Measurements from ENCODE around the gene CYP4B1. TPM values are rescaled to one million over a fixed set of nuclear protein-coding genes. Genes with fewer than 3 reads are reported as not detected.
"Not testable (repeated sequence)": the region's sequence is repeated elsewhere in the genome, so short reads cannot be mapped to it uniquely, and the experiment has no call there.

CYP4B1 gene
- 1 to 10 TPM in 1 of 8 experiments, under 1 TPM in 1, not detected in 6; 0.14 to 5.4 TPM for total RNA-seq

DNA sequence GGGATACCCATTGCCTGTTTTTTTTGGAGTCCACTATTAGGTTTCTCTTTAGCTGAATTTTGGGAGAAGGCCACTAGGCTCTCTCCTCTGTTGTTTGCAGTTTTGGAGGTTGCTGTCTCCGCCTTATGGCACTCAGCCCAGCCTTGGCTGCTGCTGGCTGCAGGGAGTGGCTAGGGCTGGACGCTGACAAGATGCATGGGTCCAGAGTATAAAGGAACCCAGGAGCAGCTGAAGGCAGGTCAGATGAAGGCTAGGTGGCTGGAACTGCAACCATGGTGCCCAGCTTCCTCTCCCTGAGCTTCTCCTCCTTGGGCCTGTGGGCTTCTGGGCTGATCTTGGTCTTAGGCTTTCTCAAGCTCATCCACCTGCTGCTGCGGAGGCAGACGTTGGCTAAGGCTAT is at the start of gene CYP4B1:
Gene CYP4B1 (plus strand): TSS at position 237 of the 400 bp plus-strand sequence. CDS start 36 bp downstream, at position 273.
- in situ Hi-C loops (cut with MboI; ENCODE audit: low pct_unique_long_range_greater_than_20kb in 2 of 9, low sequenced_read_pairs in 9 of 9, unreplicated experiment in 9 of 9), result no loop called here
- no peaks in the 10 kb centered on the region for H3K4me1 ChIP-seq (replicated peaks in 1 of 2)
- no peak within 1 kb of the TSS for H3K4me3 ChIP-seq
- 0 to 85% (median 30%) methylated on average over 1 to 4 of the region's 4 CpGs; no CpG with 5 or more reads in 2 of the 10 experiments for WGBS, 10 experiments
- H3K27ac ChIP-seq, result no peak within 1 kb of the TSS
- peak in 2 of 8 experiments; percentile 99 to 100 for ATAC-seq (replicated peaks in 6 of 8)

DNA sequence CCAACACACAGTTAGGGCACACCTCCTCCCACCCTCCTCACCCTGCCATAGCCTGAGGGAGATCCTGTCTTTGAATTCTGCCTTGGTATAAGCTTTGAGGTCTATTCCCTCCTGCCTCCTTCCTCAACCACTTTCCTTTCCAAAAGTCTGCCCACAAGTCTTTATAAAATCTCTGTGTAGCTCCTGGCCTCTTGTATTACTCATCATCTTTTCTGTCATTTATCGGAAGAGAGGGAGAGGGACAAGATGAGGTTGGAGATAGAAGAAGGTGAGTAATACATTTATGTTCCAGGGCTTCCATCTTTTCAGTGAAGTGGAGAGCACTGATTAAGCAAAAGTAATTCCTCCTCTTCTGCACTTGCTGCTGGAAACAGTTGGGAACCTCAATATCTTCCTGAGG is 49.4 kb upstream of the CYP4B1 start:
- H3K27ac ChIP-seq, result no peak overlapping the region
- in situ Hi-C loops (cut with MboI; ENCODE audit: low pct_unique_long_range_greater_than_20kb in 2 of 9, low sequenced_read_pairs in 9 of 9, unreplicated experiment in 9 of 9), result loop anchor here in 1 of 9 experiments (25.0 kb wide), 1 partner anchor 113 kb away; no protein-coding TSS in a partner anchor
- no peak overlapping the region for H3K4me3 ChIP-seq
- no peaks in the 10 kb centered on the region for H3K4me1 ChIP-seq (replicated peaks in 1 of 2)
- ATAC-seq (replicated peaks in 6 of 8), result peak in 2 of 8 experiments; percentile 12 to 69
- WGBS, 10 experiments, result 0 to 100% (median 83%) methylated on average over 1 of the region's 1 CpG; no CpG with 5 or more reads in 3 of the 10 experiments

DNA sequence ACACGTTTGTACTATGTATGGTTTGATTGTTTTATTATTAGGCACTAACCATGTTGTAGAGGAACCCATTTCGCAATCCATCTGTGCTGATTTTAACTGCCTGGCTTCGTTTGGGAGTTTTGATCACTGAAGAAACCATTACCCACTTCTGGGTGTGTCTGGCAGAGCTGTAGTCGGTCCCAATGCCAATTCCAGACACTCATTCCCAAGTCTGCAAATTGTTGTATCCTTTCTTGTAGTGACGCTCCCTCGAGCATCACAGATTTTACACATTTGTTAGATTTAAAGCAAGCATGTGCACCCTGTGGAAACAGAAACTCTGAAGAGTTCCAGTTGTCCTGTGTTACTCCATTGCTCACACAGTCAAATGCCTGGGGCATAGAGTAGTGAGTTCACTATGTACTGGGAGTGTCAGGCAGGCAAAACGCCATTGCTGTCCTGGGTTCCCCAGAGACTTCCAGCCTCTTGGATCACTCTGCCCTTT is 48.9 kb upstream of the CYP4B1 start:
- no peak overlapping the region for H3K27ac ChIP-seq
- in situ Hi-C loops (cut with MboI; ENCODE audit: low pct_unique_long_range_greater_than_20kb in 2 of 9, low sequenced_read_pairs in 9 of 9, unreplicated experiment in 9 of 9), result loop anchor here in 1 of 9 experiments (25.0 kb wide), 2 partner anchors 112 to 237 kb away; no protein-coding TSS in a partner anchor
- WGBS, 10 experiments, result 0 to 68% (median 50%) methylated on average over 1 to 7 of the region's 7 CpGs; no CpG with 5 or more reads in 1 of the 10 experiments
- no peak overlapping the region for H3K4me3 ChIP-seq
- ATAC-seq (replicated peaks in 6 of 8), result peak in 2 of 8 experiments; percentile 40 to 55
- H3K4me1 ChIP-seq (replicated peaks in 1 of 2), result no peaks in the 10 kb centered on the region

DNA sequence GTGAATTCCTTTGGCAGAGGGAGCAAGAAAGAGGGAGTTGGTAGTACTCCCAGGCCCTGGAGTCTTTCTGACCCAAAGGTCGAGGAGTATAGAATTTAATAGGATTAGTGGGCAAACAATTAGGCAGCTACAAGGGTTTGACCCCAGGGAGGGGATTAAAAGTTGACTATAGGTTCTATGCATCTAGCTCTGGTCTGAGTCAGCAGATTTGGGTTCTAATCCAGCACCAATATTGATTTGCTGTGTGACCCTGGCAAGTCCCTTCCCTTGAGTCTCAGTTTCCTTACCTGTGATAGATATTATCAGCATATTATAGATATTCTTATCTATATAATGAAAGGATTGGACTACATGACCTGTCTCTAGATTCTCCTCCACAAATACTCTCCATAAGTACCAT is 44.9 kb upstream of the CYP4B1 start:
- 11 to 70% (median 43%) methylated on average over 1 of the region's 1 CpG; no CpG with 5 or more reads in 5 of the 10 experiments for WGBS, 10 experiments
- ATAC-seq (replicated peaks in 6 of 8), result no peak
- H3K27ac ChIP-seq, result no peak overlapping the region
- H3K4me1 ChIP-seq (replicated peaks in 1 of 2), result no peaks in the 10 kb centered on the region
- H3K4me3 ChIP-seq, result no peak overlapping the region
- in situ Hi-C loops (cut with MboI; ENCODE audit: low pct_unique_long_range_greater_than_20kb in 2 of 9, low sequenced_read_pairs in 9 of 9, unreplicated experiment in 9 of 9), result loop anchor here in 1 of 9 experiments (25.0 kb wide), 1 partner anchor 233 kb away; no protein-coding TSS in a partner anchor

DNA sequence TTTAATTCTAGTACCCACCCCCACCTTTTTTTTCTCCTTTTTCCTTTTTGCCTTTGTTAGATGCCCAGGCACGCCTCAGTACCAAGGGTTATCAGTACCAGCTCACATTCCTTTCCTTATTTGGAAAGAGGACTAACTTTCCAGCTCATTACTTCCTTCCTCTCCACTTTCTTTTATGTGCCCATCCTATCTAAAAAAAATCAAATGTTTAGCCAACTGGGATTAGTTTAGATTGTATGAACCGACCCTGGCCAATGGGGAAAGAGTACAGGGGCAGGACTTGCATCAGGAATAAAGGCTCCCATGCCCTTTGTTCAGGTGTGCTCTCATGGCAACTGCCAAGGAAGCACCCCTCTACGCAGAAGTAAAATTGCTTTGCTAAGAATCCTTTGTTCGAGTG is 44.1 kb upstream of the CYP4B1 start:
- WGBS, 10 experiments, result 0 to 100% (median 61%) methylated on average over 1 to 4 of the region's 4 CpGs; no CpG with 5 or more reads in 2 of the 10 experiments
- not testable (repeated sequence) for H3K27ac ChIP-seq; H3K4me3 ChIP-seq; ATAC-seq (replicated peaks in 6 of 8); H3K4me1 ChIP-seq (replicated peaks in 1 of 2)
- in situ Hi-C loops (cut with MboI; ENCODE audit: low pct_unique_long_range_greater_than_20kb in 2 of 9, low sequenced_read_pairs in 9 of 9, unreplicated experiment in 9 of 9), result loop anchor here in 1 of 9 experiments (25.0 kb wide), 1 partner anchor 233 kb away; no protein-coding TSS in a partner anchor

DNA sequence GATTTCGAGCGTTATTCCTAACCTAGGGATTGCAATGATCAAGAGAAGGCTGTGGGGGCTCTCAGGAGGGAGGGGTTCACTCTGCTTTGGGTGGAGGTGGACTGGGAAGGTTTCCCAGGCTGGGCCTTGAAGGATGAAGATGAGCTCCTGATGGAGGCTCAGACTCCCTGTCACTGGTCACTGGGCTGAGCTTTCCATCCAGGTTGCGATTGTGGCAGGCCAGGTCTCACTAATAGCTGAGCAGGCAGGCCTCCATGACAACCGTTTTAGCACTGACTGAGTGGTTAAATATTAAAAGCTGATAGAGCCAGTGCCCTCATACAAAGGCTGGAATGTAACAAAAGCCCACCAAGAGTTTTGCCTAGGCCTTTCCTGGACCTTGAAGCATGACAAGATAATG is 43.7 kb upstream of the CYP4B1 start:
- in situ Hi-C loops (cut with MboI; ENCODE audit: low pct_unique_long_range_greater_than_20kb in 2 of 9, low sequenced_read_pairs in 9 of 9, unreplicated experiment in 9 of 9), result loop anchor here in 1 of 9 experiments (25.0 kb wide), 1 partner anchor 232 kb away; no protein-coding TSS in a partner anchor
- WGBS, 10 experiments, result 0 to 71% (median 45%) methylated on average over 1 to 4 of the region's 4 CpGs; no CpG with 5 or more reads in 3 of the 10 experiments
- no peak overlapping the region for H3K4me3 ChIP-seq
- H3K27ac ChIP-seq, result no peak overlapping the region
- no peak for ATAC-seq (replicated peaks in 6 of 8)
- H3K4me1 ChIP-seq (replicated peaks in 1 of 2), result no peaks in the 10 kb centered on the region

DNA sequence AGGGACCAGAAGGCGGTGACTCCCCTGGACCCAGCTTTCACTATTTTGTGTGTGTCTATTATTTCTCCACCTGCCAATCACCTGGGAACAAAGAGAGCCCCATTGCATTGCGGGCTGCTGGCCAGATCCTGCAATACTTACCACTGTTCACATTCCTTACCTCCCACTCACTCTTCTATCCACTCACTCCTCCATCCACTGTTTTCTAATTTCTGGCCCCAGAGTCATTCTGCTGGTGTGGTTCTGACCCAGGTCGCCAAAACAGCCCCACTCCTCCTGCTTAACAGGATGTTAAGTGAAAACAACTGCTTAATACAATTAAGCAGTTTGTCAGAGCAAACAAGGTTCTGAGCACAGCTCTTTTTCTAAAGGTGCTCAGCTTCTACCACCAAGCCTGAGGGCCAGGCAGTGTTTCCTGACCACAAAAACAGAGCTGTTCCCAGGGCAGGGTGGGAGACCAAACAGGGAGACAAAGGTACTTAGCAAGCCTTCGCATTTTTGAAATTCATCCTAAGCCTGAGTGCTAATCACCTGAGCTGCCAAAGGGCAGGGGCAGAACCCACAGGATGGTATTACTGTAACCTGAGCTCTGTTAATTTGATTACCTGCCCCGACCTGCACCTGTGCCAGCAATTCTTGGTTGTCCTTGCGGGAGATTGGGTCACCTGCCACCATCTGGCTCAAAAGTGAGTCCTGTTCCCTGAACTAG is 41.4 kb upstream of the CYP4B1 start:
- no peak overlapping the region for H3K27ac ChIP-seq
- no peak overlapping the region for H3K4me3 ChIP-seq
- 27 to 81% (median 62%) methylated on average over 2 to 6 of the region's 6 CpGs; no CpG with 5 or more reads in 1 of the 10 experiments for WGBS, 10 experiments
- in situ Hi-C loops (cut with MboI; ENCODE audit: low pct_unique_long_range_greater_than_20kb in 2 of 9, low sequenced_read_pairs in 9 of 9, unreplicated experiment in 9 of 9), result loop anchor here in 1 of 9 experiments (25.0 kb wide), 1 partner anchor 230 kb away; no protein-coding TSS in a partner anchor
- no peaks in the 10 kb centered on the region for H3K4me1 ChIP-seq (replicated peaks in 1 of 2)
- peak in 1 of 8 experiments; percentile 18 for ATAC-seq (replicated peaks in 6 of 8)

DNA sequence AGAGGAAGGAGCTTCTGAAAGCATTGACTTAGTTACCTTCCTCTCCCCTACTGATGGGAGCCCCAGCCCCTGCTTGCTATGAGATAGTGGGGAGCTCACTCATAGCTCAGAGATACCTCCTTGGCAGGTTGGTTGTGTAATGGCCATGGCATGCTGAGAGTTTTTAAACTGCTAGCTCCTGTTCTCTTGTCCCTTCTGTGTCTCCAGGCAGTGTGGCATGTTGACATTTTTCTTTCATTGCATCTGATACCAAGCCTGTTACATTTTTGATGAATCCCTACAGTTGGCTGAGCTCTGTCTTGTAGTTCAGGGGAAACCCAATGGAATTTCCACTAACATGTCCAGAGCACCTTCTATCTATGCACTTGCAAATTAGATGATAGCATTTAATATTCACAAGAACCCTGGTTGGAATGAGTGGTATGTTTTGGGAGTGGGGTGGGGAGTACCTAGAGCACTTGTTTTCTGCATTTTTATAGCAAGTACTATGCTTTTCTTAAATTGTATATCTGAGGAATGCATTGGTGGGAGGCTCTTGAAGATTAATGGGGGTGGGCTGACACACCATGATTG is 40.8 kb upstream of the CYP4B1 start:
- peak in 2 of 8 experiments; percentile 25 to 65 for ATAC-seq (replicated peaks in 6 of 8)
- in situ Hi-C loops (cut with MboI; ENCODE audit: low pct_unique_long_range_greater_than_20kb in 2 of 9, low sequenced_read_pairs in 9 of 9, unreplicated experiment in 9 of 9), result loop anchor here in 1 of 9 experiments (25.0 kb wide), 1 partner anchor 229 kb away; no protein-coding TSS in a partner anchor
- no peaks in the 10 kb centered on the region for H3K4me1 ChIP-seq (replicated peaks in 1 of 2)
- H3K27ac ChIP-seq, result no peak overlapping the region
- no peak overlapping the region for H3K4me3 ChIP-seq

DNA sequence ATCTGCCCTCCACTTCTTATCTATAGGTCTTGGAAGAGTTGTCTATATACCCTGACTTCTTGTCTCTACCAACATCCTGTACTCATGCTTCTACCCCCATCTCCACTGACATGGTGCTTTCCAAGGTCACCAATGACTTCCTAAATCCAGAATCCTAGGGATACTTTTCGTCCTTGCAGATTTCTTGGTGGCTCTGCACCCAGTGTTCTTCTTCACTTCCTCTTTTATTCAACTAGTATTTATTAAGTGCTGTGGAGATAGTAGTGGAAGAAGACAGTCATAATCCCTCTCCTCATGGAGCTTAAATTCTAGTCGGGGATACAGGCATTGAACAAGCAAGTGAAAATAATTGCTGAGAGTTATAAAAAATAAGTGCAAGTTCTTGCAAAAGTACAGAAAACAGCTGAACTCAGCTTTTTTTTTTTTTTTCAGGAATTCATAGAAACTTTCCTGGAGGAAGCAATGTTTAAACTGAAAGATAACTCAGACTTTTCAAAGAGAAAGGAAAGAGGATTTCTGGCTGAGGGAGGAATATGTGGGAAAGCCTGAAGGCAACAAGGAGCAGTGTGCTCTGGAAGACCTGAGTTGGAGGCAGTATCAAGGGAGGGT is 38.2 kb upstream of the CYP4B1 start:
- Histone ChIP-seq H3K4me3 (no peak overlapping the region), H3K27ac (no peak overlapping the region), H3K4me1 (replicated peaks in 1 of 2) (no peaks in the 10 kb centered on the region)
- WGBS, 10 experiments, result 0 to 88% (median 54%) methylated on average over 1 to 2 of the region's 2 CpGs; no CpG with 5 or more reads in 1 of the 10 experiments
- no peak for ATAC-seq (replicated peaks in 6 of 8)
- in situ Hi-C loops (cut with MboI; ENCODE audit: low pct_unique_long_range_greater_than_20kb in 2 of 9, low sequenced_read_pairs in 9 of 9, unreplicated experiment in 9 of 9), result loop anchor here in 1 of 9 experiments (25.0 kb wide), 1 partner anchor 227 kb away; no protein-coding TSS in a partner anchor

DNA sequence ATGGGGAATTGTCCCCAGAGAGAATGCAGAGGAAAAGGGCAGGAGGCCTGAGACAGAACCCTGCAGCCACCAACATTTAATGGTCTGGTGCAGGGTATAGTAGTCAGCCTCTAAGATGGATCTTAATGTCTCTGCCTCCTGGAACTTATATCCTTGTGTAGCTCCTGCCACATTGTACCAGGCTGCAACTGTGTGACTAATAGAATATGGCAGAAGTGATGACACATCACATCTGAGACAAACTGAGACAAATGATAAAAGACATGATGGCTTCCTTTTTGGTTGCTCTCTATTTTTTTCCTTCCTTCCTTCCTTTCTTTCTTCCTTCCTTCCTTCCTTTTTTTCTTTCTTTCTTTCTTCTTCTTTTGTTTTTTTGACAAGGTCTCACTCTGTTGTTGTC is 37.1 kb upstream of the CYP4B1 start:
- ATAC-seq (replicated peaks in 6 of 8), result no peak
- H3K4me3 ChIP-seq, result no peak overlapping the region
- no peaks in the 10 kb centered on the region for H3K4me1 ChIP-seq (replicated peaks in 1 of 2)
- in situ Hi-C loops (cut with MboI; ENCODE audit: low pct_unique_long_range_greater_than_20kb in 2 of 9, low sequenced_read_pairs in 9 of 9, unreplicated experiment in 9 of 9), result loop anchor here in 1 of 9 experiments (25.0 kb wide), 1 partner anchor 226 kb away; no protein-coding TSS in a partner anchor
- no peak overlapping the region for H3K27ac ChIP-seq

DNA sequence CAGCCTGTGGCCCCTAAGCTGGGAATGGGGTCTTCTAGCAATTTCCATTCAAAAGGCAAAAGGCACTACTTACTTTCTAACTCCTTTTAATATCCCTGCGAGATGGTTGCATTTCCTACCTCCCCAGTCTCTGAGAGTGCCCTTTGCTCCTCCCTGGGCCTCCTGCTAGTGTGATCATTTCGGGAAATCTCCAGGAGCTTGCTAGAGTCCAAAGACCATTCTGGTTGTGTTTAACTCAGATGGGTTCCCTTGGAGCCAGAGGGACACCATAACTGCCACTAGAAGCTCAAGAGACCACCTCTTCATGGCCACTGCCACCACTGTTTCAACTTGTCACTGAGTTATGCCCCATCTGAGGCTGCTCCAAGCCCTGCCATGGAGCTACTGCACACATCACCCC is 34.4 kb upstream of the CYP4B1 start:
- 30 to 60% (median 53%) methylated on average over 1 to 2 of the region's 2 CpGs; no CpG with 5 or more reads in 6 of the 10 experiments for WGBS, 10 experiments
- ATAC-seq (replicated peaks in 6 of 8), result no peak
- in situ Hi-C loops (cut with MboI; ENCODE audit: low pct_unique_long_range_greater_than_20kb in 2 of 9, low sequenced_read_pairs in 9 of 9, unreplicated experiment in 9 of 9), result loop anchor here in 1 of 9 experiments (25.0 kb wide), 1 partner anchor 223 kb away; no protein-coding TSS in a partner anchor
- H3K27ac ChIP-seq, result no peak overlapping the region
- H3K4me1 ChIP-seq (replicated peaks in 1 of 2), result no peaks in the 10 kb centered on the region
- H3K4me3 ChIP-seq, result no peak overlapping the region

DNA sequence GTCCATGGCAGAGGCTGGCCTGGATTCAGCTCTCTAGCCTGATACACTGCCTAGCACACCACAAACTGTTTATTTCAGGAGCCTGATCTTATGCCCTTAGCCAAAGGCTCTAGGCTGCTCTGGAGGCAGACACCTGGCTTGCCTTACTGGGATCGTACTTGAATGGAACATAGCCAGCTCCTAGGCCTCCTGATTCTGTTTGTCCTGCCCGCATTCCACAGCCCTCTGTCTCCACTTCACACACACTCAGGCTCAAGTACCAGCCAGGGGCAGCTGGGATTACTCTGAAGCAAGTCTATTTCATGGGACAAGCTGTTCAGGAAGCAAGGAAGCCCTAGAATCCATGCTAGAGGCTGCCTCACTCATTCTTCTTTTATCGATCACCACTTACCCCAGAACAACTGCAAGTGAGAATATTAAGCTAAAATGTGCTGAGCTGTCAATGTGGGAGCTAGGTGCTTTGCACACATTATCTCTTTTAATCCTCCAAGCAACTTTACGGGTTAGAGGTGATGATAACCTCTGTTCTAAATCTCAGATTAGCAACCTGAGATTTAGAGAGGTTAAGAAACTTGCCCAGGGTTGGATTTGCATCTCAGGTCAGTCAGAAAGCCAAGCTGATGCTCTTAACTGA is 31.1 kb upstream of the CYP4B1 start:
- Histone ChIP-seq H3K27ac (no peak overlapping the region), H3K4me1 (replicated peaks in 1 of 2) (no peaks in the 10 kb centered on the region), H3K4me3 (no peak overlapping the region)
- in situ Hi-C loops (cut with MboI; ENCODE audit: low pct_unique_long_range_greater_than_20kb in 2 of 9, low sequenced_read_pairs in 9 of 9, unreplicated experiment in 9 of 9), result loop anchor here in 1 of 9 experiments (25.0 kb wide), 1 partner anchor 220 kb away; no protein-coding TSS in a partner anchor
- no peak for ATAC-seq (replicated peaks in 6 of 8)
- 18 to 70% (median 57%) methylated on average over 1 to 4 of the region's 4 CpGs; no CpG with 5 or more reads in 3 of the 10 experiments for WGBS, 10 experiments

Measured in motor neuron (in vitro differentiated cells).